ENCODE data around the gene MFSD2A. TPM values are rescaled to one million over a fixed set of nuclear protein-coding genes. Genes with fewer than 3 reads are reported as not detected.
"Not testable (repeated sequence)": the region's sequence is repeated elsewhere in the genome, so short reads cannot be mapped to it uniquely, and the experiment has no call there.

The MFSD2A gene
- total RNA-seq = 0.42 TPM in 1 of 2 replicates, not detected in the other

GRCh38 chr1:39954870-39955546 is at the start of gene MFSD2A:
Gene MFSD2A (plus strand): TSS chr1:39955145. CDS start chr1:39955293, 148 bp downstream.
- DNase-seq = peak; percentile 90

GRCh38 chr1:39905172-39905571 is 49.8 kb upstream of the MFSD2A start:
- no peak for DNase-seq

- DNase-seq = no peak
Measured at GRCh38 chr1:39907528-39908453, 47.2 kb upstream of the MFSD2A start.

- DNase-seq = no peak
Measured at GRCh38 chr1:39908534-39908933, 46.4 kb upstream of the MFSD2A start.

- DNase-seq = no peak
Measured at GRCh38 chr1:39910263-39910662, 44.7 kb upstream of the MFSD2A start.

GRCh38 chr1:39913136-39913535 is 41.8 kb upstream of the MFSD2A start:
- not testable (repeated sequence) for DNase-seq

GRCh38 chr1:39915499-39916129 is 39.3 kb upstream of the MFSD2A start:
- DNase-seq = no peak

GRCh38 chr1:39917825-39918224 is 37.1 kb upstream of the MFSD2A start:
- DNase-seq = no peak

- DNase-seq = peak; percentile 75
Measured at GRCh38 chr1:39919545-39919944, 35.4 kb upstream of the MFSD2A start.

GRCh38 chr1:39922251-39922688 is 32.7 kb upstream of the MFSD2A start:
- no peak for DNase-seq

GRCh38 chr1:39925721-39926342 is 29.1 kb upstream of the MFSD2A start:
- no peak for DNase-seq

GRCh38 chr1:39926343-39926793 is 28.6 kb upstream of the MFSD2A start:
- DNase-seq = peak; percentile 34

GRCh38 chr1:39926820-39927219 is 28.1 kb upstream of the MFSD2A start:
- DNase-seq = no peak

- no peak for DNase-seq
Measured at GRCh38 chr1:39927538-39927937, 27.4 kb upstream of the MFSD2A start.

- DNase-seq = no peak
Measured at GRCh38 chr1:39928809-39929587, 25.9 kb upstream of the MFSD2A start.

- no peak for DNase-seq
Measured at GRCh38 chr1:39933956-39934941, 20.7 kb upstream of the MFSD2A start.

- DNase-seq = no peak
Measured at GRCh38 chr1:39936724-39937491, 18.0 kb upstream of the MFSD2A start.

- no peak for DNase-seq
Measured at GRCh38 chr1:39938856-39939255, 16.1 kb upstream of the MFSD2A start.

- DNase-seq = no peak
Measured at GRCh38 chr1:39940253-39940652, 14.7 kb upstream of the MFSD2A start.

Data from dermis blood vessel endothelial cell (primary cell).